ENCODE results near the gene PALLD.

The PALLD gene

DNA sequence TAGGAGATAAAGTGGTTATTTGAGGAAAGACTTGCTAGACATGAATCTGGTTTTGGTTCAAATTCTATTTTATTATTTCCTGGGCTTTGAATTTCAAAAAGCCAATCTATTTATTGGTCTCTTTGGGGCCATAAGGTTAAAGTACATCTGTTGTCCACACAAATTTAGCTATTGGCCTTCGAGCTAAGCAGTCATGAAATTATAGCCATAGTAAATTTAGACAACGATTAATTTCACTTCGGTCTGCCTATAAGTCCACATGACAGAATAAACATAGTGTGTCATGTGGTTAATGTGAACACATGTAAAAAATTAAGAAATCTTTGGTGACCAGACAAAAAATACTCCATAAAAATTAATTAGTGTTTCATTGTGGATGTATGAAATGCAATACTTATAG, 161.9 kb downstream of the PALLD start:
- in situ Hi-C loops (cut with HindIII; ENCODE audit: low pct_unique_long_range_greater_than_20kb, low sequenced_read_pairs): no loop called here
- no peak for TF ChIP-seq JUND (IDR thresholded peaks at IDR 0.05; ENCODE audit: low read depth)

DNA sequence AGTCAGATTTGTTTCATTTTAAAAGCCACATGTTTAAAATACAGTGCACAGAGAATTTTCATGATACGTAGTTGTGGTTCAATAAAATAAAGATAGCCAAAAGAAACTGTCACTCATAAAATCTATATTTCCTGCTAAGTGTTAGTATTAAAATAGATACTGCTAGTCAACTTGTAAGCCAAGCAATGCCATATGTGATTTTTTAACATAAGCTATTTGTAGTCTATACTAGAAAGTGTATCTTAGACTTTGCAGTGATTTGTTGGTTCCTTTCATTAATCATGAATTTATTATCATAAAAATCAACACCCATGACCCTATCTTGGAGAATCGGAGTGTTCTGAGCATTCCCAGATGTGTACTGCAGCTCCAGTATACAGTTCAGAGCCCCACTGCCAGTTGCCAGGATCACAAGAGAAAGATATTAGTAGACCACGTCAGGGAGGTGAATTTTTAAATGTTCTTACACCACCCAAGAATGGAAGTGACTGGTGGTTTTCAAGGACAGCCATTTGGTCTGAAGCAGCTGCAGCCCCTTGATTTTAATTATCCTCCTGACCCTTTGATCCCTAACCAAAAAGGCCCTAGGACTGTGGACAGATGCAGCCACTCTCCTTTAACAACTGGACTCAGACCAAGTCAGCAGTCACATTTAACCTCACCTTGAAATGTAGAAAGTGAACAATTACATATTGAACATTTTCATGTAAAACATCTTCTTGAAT, 163.1 kb downstream of the PALLD start:
- no peak for DNase-seq (ENCODE audit: low read depth in 1 of 2, low spot score in 1 of 2)
- in situ Hi-C loops (cut with HindIII; ENCODE audit: low pct_unique_long_range_greater_than_20kb, low sequenced_read_pairs): no loop called here

More for the DNA sequence above, 161.9 kb downstream of the PALLD start:
- DNase-seq (ENCODE audit: low read depth in 1 of 2, low spot score in 1 of 2): no peak

DNA sequence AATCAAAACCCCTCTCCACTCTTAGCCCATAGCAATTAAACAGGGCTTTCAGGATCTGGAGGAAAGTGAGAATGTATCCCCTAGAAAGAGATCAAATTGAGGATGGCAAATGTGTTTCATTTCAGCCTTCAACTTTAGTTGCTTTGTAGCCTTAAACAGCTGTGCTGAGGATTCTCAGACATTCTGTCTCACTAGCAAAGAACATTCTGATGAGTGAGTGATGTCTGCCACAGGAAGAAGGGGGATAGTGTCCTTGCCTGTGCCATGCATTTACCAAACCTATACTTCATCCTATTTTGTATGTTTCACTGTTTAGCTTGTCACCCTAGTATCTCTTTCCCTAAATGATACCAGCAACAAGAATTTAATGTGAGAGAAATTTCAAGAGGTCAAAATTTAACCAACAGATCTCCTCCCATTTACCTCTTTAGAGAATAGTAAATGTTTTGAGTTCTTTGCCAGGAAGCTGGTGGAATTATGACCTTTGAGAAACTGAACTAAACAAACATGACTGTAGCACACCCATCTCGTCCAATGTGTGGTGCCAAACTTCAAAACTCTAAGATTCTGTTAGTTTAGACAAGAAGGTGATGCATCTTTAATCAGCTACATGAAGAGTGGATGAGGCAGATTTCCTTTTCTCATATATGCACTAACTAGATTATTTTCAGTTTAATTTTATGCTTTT, 165.6 kb downstream of the PALLD start:
- TF ChIP-seq JUND (IDR thresholded peaks at IDR 0.05; ENCODE audit: low read depth): no peak

More for the DNA sequence above, 163.1 kb downstream of the PALLD start:
- no peak for TF ChIP-seq JUND (IDR thresholded peaks at IDR 0.05; ENCODE audit: low read depth)

DNA sequence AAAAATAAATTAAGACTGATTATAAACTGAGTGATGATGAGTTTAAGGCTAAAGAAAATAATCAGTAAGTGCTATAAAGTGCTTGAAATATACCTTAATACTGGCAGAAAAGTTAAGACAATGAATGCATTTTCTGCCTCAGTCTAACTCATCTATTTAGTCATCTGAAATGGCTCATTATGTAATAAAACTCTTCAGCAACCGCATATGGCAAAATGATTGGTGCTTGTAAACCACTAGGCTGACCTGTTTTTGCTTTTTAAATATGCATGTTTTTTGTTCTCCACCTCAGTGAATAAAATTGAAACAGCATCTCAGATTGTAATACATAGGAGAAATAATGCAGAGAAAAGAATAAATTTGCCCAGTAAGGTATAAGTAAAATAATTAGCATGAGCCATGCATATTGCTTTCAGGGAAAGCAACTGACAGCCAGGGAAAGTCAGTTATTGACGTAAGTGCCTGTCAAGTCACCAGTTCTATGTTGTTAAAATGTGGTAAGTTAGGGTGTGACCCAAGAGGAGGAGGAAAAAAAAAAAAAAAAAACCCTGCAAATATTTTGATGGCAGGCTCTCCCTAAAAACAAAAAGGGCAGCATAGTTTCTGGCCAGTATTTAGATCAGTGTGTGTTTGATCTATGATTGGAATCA, 167.5 kb downstream of the PALLD start:
- DNase-seq (ENCODE audit: low read depth in 1 of 2, low spot score in 1 of 2): no peak
- TF ChIP-seq JUND (IDR thresholded peaks at IDR 0.05; ENCODE audit: low read depth): no peak
- in situ Hi-C loops (cut with HindIII; ENCODE audit: low pct_unique_long_range_greater_than_20kb, low sequenced_read_pairs): no loop called here

More for the DNA sequence above, 165.6 kb downstream of the PALLD start:
- in situ Hi-C loops (cut with HindIII; ENCODE audit: low pct_unique_long_range_greater_than_20kb, low sequenced_read_pairs): no loop called here
- DNase-seq (ENCODE audit: low read depth in 1 of 2, low spot score in 1 of 2): no peak

- TF ChIP-seq JUND (IDR thresholded peaks at IDR 0.05; ENCODE audit: low read depth): no peak
- in situ Hi-C loops (cut with HindIII; ENCODE audit: low pct_unique_long_range_greater_than_20kb, low sequenced_read_pairs): no loop called here
- no peak for DNase-seq (ENCODE audit: low read depth in 1 of 2, low spot score in 1 of 2)
Measured at GRCh38 chr4:168666531-168666930, 169.7 kb downstream of the PALLD start.

- no peak for DNase-seq (ENCODE audit: low read depth in 1 of 2, low spot score in 1 of 2)
- no peak for TF ChIP-seq JUND (IDR thresholded peaks at IDR 0.05; ENCODE audit: low read depth)
- in situ Hi-C loops (cut with HindIII; ENCODE audit: low pct_unique_long_range_greater_than_20kb, low sequenced_read_pairs): no loop called here
Measured at GRCh38 chr4:168667376-168667775, 170.5 kb downstream of the PALLD start.

GRCh38 chr4:168667921-168668320, 171.1 kb downstream of the PALLD start:
- TF ChIP-seq JUND (IDR thresholded peaks at IDR 0.05; ENCODE audit: low read depth): no peak
- in situ Hi-C loops (cut with HindIII; ENCODE audit: low pct_unique_long_range_greater_than_20kb, low sequenced_read_pairs): no loop called here
- DNase-seq (ENCODE audit: low read depth in 1 of 2, low spot score in 1 of 2): no peak

GRCh38 chr4:168673476-168673875, 176.6 kb downstream of the PALLD start:
- in situ Hi-C loops (cut with HindIII; ENCODE audit: low pct_unique_long_range_greater_than_20kb, low sequenced_read_pairs): no loop called here
- DNase-seq (ENCODE audit: low read depth in 1 of 2, low spot score in 1 of 2): no peak
- no peak for TF ChIP-seq JUND (IDR thresholded peaks at IDR 0.05; ENCODE audit: low read depth)

- no peak for TF ChIP-seq JUND (IDR thresholded peaks at IDR 0.05; ENCODE audit: low read depth)
- in situ Hi-C loops (cut with HindIII; ENCODE audit: low pct_unique_long_range_greater_than_20kb, low sequenced_read_pairs): no loop called here
- DNase-seq (ENCODE audit: low read depth in 1 of 2, low spot score in 1 of 2): peak in 1 of 2 experiments; percentile 23
Measured at GRCh38 chr4:168674077-168674747, 177.4 kb downstream of the PALLD start.

DNA sequence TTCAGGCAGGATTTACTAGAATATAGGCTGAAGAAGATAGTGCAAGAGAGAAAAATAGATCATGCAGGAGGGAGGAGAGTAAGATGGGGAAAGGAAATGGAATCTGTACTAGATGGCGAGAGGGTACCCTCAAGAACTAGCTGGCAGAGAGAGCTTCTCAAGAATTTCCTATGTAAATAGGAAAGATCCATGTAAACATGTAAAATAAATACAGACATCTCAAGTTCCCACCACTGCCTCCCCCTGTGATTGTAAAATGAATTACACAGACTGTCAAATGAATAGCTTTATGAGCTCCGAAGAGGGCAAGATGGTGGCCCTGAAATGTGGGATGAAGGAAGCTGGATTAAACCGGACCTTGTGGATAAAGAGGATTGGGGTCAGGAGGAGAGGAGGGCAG, 178.0 kb downstream of the PALLD start:
- peak in 1 of 2 experiments; percentile 50 for DNase-seq (ENCODE audit: low read depth in 1 of 2, low spot score in 1 of 2)
- in situ Hi-C loops (cut with HindIII; ENCODE audit: low pct_unique_long_range_greater_than_20kb, low sequenced_read_pairs): no loop called here
- no peak for TF ChIP-seq JUND (IDR thresholded peaks at IDR 0.05; ENCODE audit: low read depth)

DNA sequence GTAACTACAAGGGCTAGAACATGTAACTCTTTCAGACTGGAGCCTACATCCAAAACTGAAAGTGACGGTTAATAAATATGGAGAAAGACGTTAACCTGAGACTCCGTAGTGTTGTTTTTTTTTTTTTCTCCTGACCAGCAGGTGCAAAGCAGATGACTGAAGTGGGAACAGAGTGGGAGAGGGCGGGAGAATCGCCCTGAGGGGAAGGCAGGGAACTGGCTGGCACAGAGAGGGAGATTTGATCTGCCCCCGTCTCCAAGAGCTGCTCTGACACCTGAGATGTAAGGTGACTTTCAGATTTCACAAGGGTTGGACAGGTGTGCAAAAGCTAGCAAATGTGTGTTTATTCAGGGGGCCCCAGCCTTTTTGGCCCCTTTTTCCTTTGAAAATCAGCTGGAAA, 180.2 kb downstream of the PALLD start:
- DNase-seq (ENCODE audit: low read depth in 1 of 2, low spot score in 1 of 2): peak in 1 of 2 experiments; percentile 64
- in situ Hi-C loops (cut with HindIII; ENCODE audit: low pct_unique_long_range_greater_than_20kb, low sequenced_read_pairs): no loop called here
- no peak for TF ChIP-seq JUND (IDR thresholded peaks at IDR 0.05; ENCODE audit: low read depth)

- peak in 1 of 2 experiments; percentile 56 for DNase-seq (ENCODE audit: low read depth in 1 of 2, low spot score in 1 of 2)
- in situ Hi-C loops (cut with HindIII; ENCODE audit: low pct_unique_long_range_greater_than_20kb, low sequenced_read_pairs): no loop called here
- TF ChIP-seq JUND (IDR thresholded peaks at IDR 0.05; ENCODE audit: low read depth): no peak
Measured at GRCh38 chr4:168677879-168678278, 181.0 kb downstream of the PALLD start.
